Measurements from ENCODE around the gene ABL2.

ABL2 gene

DNA sequence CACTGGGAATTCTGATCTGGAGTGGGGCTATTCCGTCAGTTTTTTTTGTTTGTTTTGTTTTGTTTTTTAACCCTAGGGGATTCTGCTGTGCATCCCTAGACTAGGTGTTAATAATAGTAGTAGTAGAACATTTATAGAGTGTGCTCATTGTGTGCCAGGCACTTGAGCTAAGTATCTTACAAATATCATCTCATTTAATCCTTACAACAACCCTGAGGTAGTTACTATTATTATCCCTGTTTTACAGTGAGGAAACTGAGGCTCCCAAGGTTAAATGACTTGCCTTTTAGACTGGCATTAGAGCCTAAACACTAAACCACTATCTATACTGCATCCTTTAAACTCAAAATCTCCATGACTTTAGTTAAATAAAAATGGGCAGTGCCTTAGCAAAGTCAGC, 125.5 kb downstream of the ABL2 start:
- DNase-seq (ENCODE audit: extremely low spot score, insufficient read length, low read depth) (no peak), FAIRE-seq (no peak)

DNA sequence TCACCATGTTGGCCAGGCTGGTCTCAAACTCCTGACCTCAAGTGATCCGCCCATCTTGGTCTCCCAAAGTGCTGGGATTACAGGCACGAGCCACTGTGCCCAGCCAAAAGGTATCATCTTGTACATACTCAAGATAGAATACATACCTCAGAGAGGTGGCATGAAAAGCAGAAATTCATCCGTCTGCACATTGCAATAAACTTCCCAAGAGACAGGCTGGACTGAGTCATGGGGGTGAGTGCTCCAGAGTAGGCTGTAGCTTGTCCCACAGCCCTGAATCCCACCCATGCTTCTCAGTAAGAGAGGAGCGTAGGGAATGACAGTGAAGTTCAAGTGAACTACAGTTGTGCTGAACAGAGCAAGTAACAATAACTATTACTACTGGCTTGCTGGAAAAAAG, 127.9 kb downstream of the ABL2 start:
- DNase-seq (ENCODE audit: extremely low spot score, insufficient read length, low read depth) (no peak), FAIRE-seq (no peak)

DNA sequence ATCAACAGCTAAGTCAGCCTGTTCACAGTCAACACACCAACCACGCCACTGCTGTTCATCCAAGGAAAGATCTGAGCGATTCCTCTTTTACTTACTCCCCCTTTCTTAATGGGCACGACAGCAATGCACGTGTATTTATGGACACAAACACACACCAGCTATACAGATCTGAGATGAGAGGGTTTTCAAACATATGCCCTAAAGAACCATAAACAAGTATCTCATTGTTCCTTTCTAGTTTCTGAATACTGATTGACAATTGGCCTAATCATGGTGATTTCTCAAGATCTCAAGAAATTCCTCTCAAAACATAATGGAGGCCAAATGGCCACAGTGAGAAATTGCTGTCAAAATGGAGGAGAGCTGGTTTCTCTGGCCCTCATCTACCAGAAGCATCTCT, 129.6 kb downstream of the ABL2 start:
- no peak for DNase-seq (ENCODE audit: extremely low spot score, insufficient read length, low read depth)
- FAIRE-seq = no peak

DNA sequence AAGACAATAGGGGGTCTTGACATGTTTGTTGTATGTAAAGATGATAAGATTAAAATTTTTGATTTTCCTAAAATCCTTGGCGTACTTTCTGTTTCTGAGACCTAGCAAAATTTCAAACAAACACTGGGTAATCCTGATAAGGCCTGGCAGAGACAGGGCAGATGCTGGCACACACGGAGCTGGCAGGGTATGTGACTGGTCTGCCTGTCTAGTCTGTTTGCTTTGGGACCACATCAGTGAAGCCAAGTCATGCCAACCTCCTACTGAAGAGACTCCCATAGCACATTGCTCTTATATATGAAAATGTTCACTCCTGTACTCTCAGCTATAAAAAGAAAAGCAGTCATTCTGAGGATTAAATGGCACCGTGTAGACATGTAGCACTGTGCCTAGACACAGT, 133.6 kb downstream of the ABL2 start:
- no peak for DNase-seq (ENCODE audit: extremely low spot score, insufficient read length, low read depth)
- FAIRE-seq = no peak

DNA sequence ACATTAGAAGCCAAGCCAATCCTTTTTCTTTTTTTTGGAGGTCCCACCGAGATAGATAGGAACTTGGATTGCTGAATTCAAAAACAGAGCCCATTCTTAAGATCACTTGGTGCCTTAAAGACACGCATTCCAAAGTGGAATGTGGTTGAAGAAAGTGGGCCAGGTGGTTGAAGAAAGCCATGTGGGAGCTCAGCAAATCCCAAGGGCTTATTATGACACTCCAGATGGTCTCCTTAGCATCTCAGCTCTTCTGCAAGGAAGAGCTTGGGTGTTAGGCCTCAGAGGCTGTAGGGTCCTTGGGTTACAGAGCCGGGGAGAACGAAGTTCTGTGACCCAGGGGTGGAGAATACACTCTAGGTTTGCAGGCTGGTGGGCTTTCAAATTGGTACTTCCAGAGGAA, 134.1 kb downstream of the ABL2 start:
- DNase-seq (ENCODE audit: extremely low spot score, insufficient read length, low read depth) (no peak), FAIRE-seq (no peak)

DNA sequence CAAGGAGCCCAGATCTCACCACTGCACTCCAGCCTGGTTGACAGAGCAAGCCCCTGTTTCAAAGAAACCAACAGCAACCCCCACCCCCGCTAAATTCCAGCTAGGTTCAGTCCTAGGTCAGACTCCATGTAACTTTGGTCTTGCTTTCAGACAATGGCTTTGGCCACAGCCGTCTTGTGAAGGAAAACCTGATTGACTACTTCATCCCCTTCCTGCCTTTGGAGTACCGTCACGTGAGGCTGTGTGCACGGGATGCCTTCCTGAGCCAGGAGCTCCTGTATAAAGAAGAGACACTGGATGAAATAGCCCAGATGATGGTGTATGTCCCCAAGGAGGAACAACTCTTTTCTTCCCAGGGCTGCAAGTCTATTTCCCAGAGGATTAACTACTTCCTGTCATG, 134.7 kb downstream of the ABL2 start:
- FAIRE-seq (no peak), DNase-seq (ENCODE audit: extremely low spot score, insufficient read length, low read depth) (no peak)

DNA sequence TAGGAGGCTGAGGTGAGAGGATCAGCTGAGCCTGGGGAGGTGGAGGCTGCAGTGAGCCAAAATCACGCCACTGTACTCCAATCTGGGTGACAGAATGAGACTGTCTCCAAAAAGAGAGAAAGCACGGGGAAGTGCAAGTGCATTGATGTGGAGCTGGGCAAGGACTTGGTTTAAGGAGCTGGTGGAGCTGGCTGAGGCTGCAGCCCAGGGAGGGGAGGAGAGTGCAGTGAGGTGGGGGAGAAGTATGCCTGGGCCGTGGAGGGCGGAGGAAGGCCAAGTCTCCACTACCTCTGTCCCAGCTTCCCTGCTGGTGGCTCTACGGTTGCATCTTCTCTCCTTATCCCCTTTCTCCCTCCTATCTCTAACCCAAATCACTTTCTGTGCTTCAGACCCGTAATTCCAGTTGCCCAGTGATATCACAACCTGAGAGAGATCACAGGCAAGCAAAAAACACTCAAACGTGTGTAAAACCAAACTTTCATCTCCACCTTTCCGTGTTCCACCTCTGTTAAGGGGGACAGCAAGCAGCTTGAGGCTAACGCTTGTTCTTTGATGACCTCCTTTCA, 136.5 kb downstream of the ABL2 start:
- no peak for DNase-seq (ENCODE audit: extremely low spot score, insufficient read length, low read depth)

DNA sequence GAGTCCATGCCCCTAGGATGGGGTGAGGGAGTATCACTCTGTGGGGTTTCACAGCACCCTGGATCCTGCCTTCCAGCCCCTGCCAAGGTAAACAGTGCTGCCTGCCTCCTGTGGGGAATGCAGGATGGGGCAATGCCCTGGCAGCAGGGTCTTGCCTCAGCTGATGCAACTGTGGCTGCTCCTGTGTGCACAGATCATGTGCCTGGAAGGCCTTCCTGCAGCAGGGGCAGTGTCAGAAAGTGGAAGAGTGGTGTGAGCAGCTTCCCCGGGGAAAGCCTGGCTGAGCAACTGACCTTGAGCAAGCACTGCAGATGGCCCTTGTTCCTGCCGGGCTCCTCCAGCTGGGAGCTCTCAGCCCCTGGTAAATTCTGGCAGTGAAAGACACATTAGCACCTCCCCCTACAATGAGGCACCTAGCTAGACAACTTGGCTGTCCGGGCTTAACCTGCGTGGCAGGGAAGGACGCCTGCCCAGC, 137.7 kb downstream of the ABL2 start:
- no peak for FAIRE-seq

More for the DNA sequence above, 136.5 kb downstream of the ABL2 start:
- no peak for FAIRE-seq

DNA sequence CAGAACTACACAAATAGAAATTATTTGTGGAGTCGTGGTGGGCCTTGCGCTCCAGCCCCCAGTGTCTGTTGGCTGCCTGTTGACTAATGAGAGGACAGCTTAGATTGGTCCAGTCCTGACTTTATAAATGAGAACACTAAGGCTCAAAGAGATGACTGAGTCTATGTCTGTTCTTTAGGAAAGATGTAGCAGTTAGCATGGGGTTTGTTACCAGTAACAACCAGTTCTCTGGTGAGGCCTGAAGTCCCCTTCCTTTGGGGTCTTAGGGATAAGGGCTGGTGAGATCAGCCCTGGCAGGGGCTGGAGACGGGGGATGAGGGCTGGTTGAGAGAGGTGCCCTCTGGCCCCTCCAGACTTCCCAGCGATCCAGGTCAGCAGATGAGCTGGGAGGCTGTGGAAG, 138.6 kb downstream of the ABL2 start:
- DNase-seq (ENCODE audit: extremely low spot score, insufficient read length, low read depth) = no peak
- FAIRE-seq = no peak

More for the DNA sequence above, 137.7 kb downstream of the ABL2 start:
- no peak for DNase-seq (ENCODE audit: extremely low spot score, insufficient read length, low read depth)

DNA sequence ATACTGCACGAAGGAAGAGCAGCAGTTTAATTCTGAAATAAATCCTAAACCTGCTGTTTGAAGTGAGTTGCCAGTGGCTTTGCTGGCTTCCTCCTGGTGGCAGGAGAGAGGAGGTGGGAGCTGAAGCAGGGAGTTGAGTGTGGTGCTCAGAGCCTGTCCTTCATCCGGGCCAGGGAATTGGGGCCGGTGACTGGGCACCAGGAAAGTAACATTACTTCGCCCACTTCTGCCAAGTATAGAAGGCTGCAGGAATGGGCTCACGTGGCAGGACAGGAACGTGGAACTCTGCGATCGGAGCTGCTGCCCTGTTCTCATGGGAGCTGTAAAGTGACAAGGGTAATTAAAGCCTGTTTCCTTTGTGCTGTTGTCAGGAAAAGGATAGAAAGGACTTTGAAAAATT, 139.0 kb downstream of the ABL2 start:
- FAIRE-seq (no peak), DNase-seq (ENCODE audit: extremely low spot score, insufficient read length, low read depth) (no peak)

DNA sequence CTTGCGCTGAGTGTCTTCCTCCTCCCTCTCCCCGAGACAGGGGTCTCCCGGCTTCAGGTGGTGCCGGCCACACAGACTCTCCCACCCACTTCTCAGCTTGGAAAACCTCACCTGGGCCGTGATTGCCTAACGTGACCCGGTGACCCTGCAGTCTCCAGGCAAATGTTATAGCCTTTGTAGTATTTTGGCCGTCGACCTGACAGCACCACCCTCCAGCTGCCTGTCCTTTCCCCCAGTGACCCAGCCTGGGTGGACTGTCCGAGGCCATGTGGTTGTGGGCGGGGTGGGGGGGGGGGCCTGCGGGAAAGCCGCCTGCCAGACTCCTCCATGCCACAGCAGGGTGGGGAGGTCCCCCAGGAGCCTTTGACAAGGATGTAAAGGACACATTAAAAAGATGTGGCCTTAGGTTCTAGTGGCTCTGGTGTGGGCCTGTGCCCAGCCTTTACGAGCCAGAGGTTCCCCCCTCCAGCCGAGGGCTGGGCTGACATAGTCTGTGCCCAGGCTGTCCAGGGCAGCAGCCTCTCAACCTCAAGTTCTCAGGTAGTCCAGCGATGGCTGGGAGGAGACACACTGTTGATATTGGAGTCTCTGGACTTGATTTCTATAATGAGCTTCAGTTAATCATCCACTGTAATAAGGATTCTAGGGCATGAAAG, 139.5 kb downstream of the ABL2 start:
- FAIRE-seq = no peak

DNA sequence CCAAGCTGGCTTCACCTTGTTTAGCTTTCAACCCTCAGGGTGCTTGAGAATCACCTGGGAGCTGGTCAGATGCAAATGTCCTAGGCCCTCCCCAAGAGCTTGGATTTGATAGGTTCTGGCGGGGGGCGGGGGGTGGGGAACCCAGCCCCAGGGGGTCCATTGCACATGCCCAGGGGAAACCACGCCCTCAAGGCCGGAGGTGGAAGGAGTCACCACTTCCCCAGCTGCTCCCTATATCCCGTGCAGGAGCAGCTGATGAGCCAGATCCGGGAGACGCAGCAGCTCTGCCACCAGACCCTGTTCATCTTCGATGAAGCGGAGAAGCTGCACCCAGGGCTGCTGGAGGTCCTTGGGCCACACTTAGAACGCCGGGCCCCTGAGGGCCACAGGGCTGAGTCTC, 141.8 kb downstream of the ABL2 start:
- no peak for FAIRE-seq
- DNase-seq (ENCODE audit: extremely low spot score, insufficient read length, low read depth) = no peak

More for the DNA sequence above, 139.5 kb downstream of the ABL2 start:
- no peak for DNase-seq (ENCODE audit: extremely low spot score, insufficient read length, low read depth)

DNA sequence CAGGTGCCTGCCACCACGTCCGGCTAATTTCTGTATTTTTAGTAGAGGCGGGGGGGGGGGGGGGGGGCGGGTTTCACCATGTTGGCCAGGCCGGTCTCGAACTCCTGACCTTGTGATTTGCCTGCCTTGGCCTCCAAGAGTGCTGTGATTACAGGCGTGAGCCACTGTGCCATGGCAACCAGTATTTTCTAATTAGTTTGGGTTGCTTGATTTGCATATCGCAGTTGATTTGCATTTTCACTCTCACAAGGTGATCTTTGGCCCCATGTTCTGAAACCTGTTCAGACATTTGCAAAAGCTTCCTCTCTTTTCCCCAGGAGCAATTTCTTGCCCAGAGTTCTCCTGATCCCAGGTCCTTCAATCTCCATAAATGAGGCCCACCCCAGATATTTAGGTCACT, 145.9 kb downstream of the ABL2 start:
- DNase-seq (ENCODE audit: extremely low spot score, insufficient read length, low read depth) (no peak), FAIRE-seq (peak; percentile 71)

DNA sequence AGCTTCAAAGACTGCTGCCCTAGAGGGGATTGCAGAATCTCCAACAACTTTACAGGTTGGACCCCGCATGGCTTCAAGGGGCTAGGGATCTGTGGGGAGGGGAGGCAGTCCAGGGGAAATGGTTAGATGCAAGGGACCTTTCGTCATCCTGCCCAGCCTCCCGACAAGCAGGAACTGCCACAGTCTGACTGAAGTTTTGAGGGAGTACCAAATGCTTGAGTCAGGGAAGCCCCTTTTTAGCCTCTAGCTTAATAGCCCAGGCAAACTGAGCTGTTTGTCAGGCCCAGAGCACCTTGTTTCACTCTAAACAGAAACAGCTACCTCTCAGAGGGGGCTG, 146.5 kb downstream of the ABL2 start:
- no peak for DNase-seq (ENCODE audit: extremely low spot score, insufficient read length, low read depth)
- FAIRE-seq = peak; percentile 67

DNA sequence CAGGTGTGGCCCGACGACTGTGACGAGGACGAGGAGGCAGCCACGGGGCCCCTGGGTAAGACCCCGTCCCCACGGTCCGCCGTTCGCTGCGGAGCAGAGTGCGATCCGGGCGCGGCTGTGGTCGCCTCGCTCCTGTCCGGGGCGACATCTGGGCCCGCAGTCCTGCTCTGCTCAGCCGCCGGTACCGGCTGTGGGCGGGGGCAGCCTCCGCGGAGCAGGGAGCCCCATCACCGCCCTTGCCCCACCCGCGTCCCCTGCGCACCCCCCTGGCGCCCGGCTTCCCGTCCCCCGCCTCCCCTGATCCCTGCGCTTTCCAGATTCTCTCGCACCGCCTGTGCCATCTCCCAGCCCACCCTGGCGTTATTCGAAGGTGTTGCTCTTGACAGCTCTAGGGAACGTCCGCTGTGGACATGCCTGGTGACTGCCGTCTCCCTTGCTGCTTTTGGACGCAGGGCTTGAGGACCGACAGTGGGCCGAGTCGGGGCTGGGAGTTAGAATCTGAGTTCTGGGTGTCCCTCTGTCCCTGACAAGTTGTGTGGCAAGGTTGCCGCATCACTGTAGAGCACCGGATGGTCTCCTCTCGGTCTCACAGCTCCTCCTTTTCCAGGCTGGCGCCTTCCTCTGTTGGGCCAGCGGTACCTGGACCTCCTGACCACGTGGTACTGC, 147.0 kb downstream of the ABL2 start:
- FAIRE-seq (peak; percentile 38), DNase-seq (ENCODE audit: extremely low spot score, insufficient read length, low read depth) (no peak)

DNA sequence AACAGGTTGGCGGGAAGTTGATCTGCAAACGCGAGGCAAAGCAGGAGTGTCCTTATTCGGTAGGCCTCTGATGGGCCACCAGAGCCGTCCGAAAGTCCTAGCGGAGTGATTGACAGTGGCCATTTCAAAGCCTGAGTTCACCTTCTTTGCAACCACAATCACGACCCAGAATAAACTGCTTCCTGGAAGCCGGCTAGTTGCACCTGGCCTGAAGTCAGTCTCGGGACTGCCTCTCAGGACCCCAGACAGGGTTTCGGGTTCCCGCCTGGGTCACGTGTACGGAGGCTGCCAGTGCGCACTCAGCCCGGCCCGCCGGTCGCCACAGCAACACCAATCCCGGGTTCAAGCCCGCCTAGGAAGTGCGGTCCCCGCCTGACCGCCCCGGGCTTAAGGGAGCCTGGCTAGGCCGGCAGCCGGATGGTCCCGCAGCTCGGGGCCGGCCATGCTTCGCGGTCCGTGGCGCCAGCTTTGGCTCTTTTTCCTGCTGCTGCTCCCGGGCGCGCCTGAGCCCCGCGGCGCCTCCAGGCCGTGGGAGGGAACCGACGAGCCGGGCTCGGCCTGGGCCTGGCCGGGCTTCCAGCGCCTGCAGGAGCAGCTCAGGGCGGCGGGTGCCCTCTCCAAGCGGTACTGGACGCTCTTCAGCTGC, 147.7 kb downstream of the ABL2 start, which contains the start of gene TOR3A:
TOR3A (plus strand) TSS at position 384 of the 646 bp plus-strand sequence; CDS start at position 443, 59 bp downstream.
- FAIRE-seq = peak; percentile 96
- peak; percentile 89 for DNase-seq (ENCODE audit: extremely low spot score, insufficient read length, low read depth)

DNA sequence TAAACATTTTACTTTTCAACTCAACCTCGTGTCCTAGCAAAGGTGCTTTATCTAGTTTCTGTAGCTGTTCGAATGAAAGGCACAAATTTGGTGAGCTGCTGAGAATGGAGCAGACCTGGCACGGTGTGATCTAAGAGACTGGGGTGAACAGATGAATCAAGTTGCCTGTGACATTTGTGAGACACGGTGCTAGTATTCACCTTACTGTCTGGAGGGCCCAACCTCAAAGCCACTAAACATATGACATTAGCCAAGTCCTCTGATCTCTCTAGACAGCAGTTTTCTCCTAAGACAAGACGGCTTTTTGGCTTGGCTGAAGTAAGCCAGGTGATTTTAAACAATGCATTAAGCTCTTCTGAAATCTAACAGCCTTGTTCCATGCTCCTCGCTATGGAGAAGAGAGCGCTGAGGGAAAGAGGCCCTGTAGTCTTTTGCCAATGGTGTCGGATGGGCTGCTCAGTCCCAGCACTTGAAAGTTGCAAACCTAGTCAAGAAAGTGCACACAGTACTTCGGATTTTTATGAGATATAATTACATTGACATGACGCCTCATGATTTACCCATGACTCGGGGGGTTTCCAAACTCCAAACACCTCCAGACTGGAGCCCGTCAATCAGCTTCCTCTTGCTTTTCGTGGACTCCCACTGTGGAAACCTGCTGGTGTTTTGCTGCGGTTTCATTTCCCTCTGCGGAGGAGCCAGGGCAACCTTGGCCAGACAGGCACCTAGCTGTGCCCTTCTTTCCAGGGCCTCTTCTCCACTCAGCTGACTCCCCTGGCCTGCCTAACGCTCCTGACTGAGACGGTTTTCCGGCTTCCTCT, 148.4 kb downstream of the ABL2 start:
- FAIRE-seq (no peak), DNase-seq (ENCODE audit: extremely low spot score, insufficient read length, low read depth) (no peak)

DNA sequence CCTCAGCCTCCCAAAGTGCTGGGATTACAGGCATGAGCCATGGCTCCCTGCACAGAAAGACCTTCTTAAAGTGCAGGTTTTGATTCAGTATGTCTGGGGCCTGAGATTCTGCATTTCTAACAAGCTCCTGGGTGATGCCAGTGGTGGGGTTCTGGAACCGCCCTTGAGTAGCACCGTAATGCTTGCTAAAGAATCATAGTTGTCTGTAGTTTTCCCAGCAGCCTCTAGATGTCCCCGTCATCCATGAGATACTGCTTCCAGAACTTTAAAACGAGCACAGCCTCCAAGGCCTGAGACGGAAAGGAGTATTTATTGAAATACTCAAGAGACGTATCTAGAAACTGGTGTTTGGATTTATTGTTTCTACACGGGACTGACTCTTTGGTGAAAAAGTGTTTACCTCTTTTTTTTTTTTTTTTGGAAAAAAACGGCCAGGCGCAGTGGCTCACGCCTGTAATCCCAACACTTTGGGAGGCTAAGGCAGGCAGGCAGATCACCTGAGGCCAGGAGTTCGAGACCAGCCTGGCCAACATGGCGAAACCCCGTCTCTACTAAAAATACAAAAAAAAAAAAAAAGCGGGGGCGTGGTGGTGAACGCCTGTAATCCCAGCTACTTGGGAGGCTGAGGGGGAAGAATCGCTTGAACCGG, 150.2 kb downstream of the ABL2 start:
- DNase-seq (ENCODE audit: extremely low spot score, insufficient read length, low read depth) (no peak), FAIRE-seq (peak; percentile 73)

DNA sequence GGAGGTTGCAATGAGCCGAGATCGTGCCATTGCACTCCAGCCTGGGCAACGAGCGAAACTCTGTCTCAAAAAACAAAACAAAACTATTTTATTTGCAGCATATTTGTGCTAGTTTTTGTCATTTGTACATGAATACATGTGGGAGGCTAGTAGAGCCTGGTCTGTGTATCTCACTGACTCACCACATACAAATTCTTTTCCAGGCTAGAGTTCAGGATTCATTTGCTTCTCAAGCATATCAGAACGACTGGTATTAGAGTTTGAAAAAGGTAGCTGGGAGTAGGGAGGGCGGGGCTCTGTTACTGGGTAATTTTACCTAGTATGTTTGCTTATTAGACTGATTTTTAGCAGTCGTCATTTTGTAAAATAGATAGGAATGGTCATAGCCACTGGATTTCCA, 152.1 kb downstream of the ABL2 start:
- DNase-seq (ENCODE audit: extremely low spot score, insufficient read length, low read depth) (no peak), FAIRE-seq (no peak)

DNA sequence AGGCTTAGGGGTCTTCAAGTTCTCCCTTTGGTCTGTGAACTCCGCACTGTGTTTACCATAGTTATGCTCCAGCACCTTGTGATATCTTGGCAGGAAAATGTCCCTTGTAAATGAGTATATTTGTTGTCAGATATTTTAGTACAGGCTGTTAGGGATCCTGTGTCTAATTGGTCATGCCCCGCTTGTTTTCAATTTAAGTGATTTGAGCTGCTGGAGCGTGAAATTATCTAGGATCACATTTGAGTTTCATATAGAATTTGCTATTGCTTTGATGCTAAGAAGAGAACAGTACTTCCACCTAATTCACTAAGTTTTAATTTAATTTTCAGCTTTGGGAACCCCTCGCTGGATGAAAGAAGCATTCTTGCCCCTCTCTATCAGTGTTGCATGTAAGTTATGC, 163.0 kb downstream of the ABL2 start:
- DNase-seq (ENCODE audit: extremely low spot score, insufficient read length, low read depth) = no peak
- FAIRE-seq = no peak
